ENCODE data around the gene HOXB3. TPM values are rescaled to one million over a fixed set of nuclear protein-coding genes. Genes with fewer than 3 reads are reported as not detected.

Gene HOXB3
- total RNA-seq, 4 donors from 2014 or later = 25.7 to 57.1 (median 34.9) TPM

- H3K4me3 ChIP-seq = peak overlapping the region in 1 of 4 donors; percentile 54
- H3K9me3 ChIP-seq = no peaks in the 10 kb centered on the region
- intact Hi-C loops (cut with DNase I; ENCODE audit: low total_unique reads) = no loop called here
- whole genome bisulfite sequencing, 2 donors (ENCODE audit: low coverage in 1 of 2) = 67% methylated on average over 5 of the region's 5 CpGs; no CpG with 5 or more reads in 1 of the 2 donors
- H3K36me3 ChIP-seq = no peaks in the 10 kb centered on the region
- TF ChIP-seq CTCF (IDR thresholded peaks at IDR 0.05) = no peak
- TF ChIP-seq POLR2AphosphoS5 (IDR thresholded peaks at IDR 0.05) = no peak
- no peak for TF ChIP-seq POLR2A (IDR thresholded peaks at IDR 0.05)
- no peak for TF ChIP-seq EP300 (IDR thresholded peaks at IDR 0.05; ENCODE audit: low read depth)
- in situ Hi-C loops (cut with MboI; ENCODE audit: low pct_ligation_motif_present in 1 of 4, low pct_unique_long_range_greater_than_20kb in 1 of 4, low sequenced_read_pairs in 3 of 4) = no loop called here
- no peak for DNase-seq
- no peaks in the 10 kb centered on the region for H3K27me3 ChIP-seq
- peak overlapping the region; percentile 89 to 95 (median 94) for H3K27ac ChIP-seq
- peaks cover 34 to 87% (median 66%) of the 10 kb centered on the region in 4 donors for H3K4me1 ChIP-seq
These were observed 33.8 kb downstream of the HOXB3 start for GRCh38 chr17:48556229-48556575.

GRCh38 chr17:48555258-48556228 is 34.5 kb downstream of the HOXB3 start:
- WGBS, 2 donors (ENCODE audit: low coverage in 1 of 2) = 35 to 47% methylated on average over 8 to 27 of the region's 36 CpGs
- peak overlapping the region; percentile 26 to 54 (median 28) for H3K4me3 ChIP-seq
- peak overlapping the region; percentile 89 to 95 (median 94) for H3K27ac ChIP-seq
- H3K36me3 ChIP-seq = no peaks in the 10 kb centered on the region
- intact Hi-C loops (cut with DNase I; ENCODE audit: low total_unique reads) = no loop called here
- peaks cover 30 to 82% (median 62%) of the 10 kb centered on the region in 4 donors for H3K4me1 ChIP-seq
- DNase-seq = no peak
- H3K27me3 ChIP-seq = no peaks in the 10 kb centered on the region
- in situ Hi-C loops (cut with MboI; ENCODE audit: low pct_ligation_motif_present in 1 of 4, low pct_unique_long_range_greater_than_20kb in 1 of 4, low sequenced_read_pairs in 3 of 4) = no loop called here
- TF ChIP-seq EP300 (IDR thresholded peaks at IDR 0.05; ENCODE audit: low read depth) (no peak), POLR2AphosphoS5 (IDR thresholded peaks at IDR 0.05) (peak in 2 of 3 donors; percentile 35 to 55), CTCF (IDR thresholded peaks at IDR 0.05) (peak in 2 of 5 experiments; percentile 34 to 71), POLR2A (IDR thresholded peaks at IDR 0.05) (no peak)
- H3K9me3 ChIP-seq = no peaks in the 10 kb centered on the region

GRCh38 chr17:48554412-48555257 is 35.4 kb downstream of the HOXB3 start:
- no peaks in the 10 kb centered on the region for H3K9me3 ChIP-seq
- WGBS, 2 donors (ENCODE audit: low coverage in 1 of 2) = 70 to 71% methylated on average over 18 to 44 of the region's 44 CpGs
- H3K36me3 ChIP-seq = no peaks in the 10 kb centered on the region
- peak overlapping the region; percentile 8 to 54 (median 23) for H3K4me3 ChIP-seq
- no peak for DNase-seq
- in situ Hi-C loops (cut with MboI; ENCODE audit: low pct_ligation_motif_present in 1 of 4, low pct_unique_long_range_greater_than_20kb in 1 of 4, low sequenced_read_pairs in 3 of 4) = no loop called here
- peaks cover 25 to 82% (median 53%) of the 10 kb centered on the region in 4 donors for H3K4me1 ChIP-seq
- no peaks in the 10 kb centered on the region for H3K27me3 ChIP-seq
- peak overlapping the region; percentile 89 to 95 (median 94) for H3K27ac ChIP-seq
- TF ChIP-seq POLR2A (IDR thresholded peaks at IDR 0.05) (no peak), POLR2AphosphoS5 (IDR thresholded peaks at IDR 0.05) (no peak), CTCF (IDR thresholded peaks at IDR 0.05) (no peak), EP300 (IDR thresholded peaks at IDR 0.05; ENCODE audit: low read depth) (no peak)
- intact Hi-C loops (cut with DNase I; ENCODE audit: low total_unique reads) = no loop called here

- H3K4me1 ChIP-seq = peaks cover 18 to 82% (median 48%) of the 10 kb centered on the region in 4 donors
- no peak for DNase-seq
These were observed 36.2 kb downstream of the HOXB3 start for GRCh38 chr17:48553826-48554225.

More at GRCh38 chr17:48553826-48554225, 36.2 kb downstream of the HOXB3 start:
- Histone ChIP-seq H3K27me3 (no peaks in the 10 kb centered on the region), H3K4me3 (peak overlapping the region in 1 of 4 donors; percentile 54), H3K9me3 (no peaks in the 10 kb centered on the region), H3K27ac (peak overlapping the region; percentile 89 to 95 (median 94)), H3K36me3 (no peaks in the 10 kb centered on the region)
- intact Hi-C loops (cut with DNase I; ENCODE audit: low total_unique reads) = no loop called here
- WGBS, 2 donors (ENCODE audit: low coverage in 1 of 2) = 61 to 67% methylated on average over 1 of the region's 1 CpG
- in situ Hi-C loops (cut with MboI; ENCODE audit: low pct_ligation_motif_present in 1 of 4, low pct_unique_long_range_greater_than_20kb in 1 of 4, low sequenced_read_pairs in 3 of 4) = no loop called here
- TF ChIP-seq CTCF (IDR thresholded peaks at IDR 0.05) = no peak
- TF ChIP-seq EP300 (IDR thresholded peaks at IDR 0.05; ENCODE audit: low read depth) = no peak
- no peak for TF ChIP-seq POLR2AphosphoS5 (IDR thresholded peaks at IDR 0.05)
- no peak for TF ChIP-seq POLR2A (IDR thresholded peaks at IDR 0.05)

Data from transverse colon (tissue), 4 donors.